Endothelial cell of umbilical vein (primary cell): Measurements from ENCODE around the gene YPEL4. TPM values are rescaled to one million over a fixed set of nuclear protein-coding genes. Genes with fewer than 3 reads are reported as not detected.

Experiments
- BruUV-seq: library from RNA; stranded (reverse); fragments of 400-500 nt; replicated peaks from 2 replicates; lab custom pipeline; 2021; lab: Mats Ljungman, UMichigan
- CTCF ChIA-PET: fragments of 300-600, 350-600 bp; sonication (Branson Sonifier 250); formaldehyde crosslinking; loops from one replicate; lab custom pipeline; 2021; ENCODE audit warnings: antibody characterized with exemption, inconsistent platforms; lab: Charles Lee
- POLR2A ChIA-PET: fragments of 300-600, 350-600 bp; sonication (Branson Sonifier 250); formaldehyde crosslinking; loops from one replicate; lab custom pipeline; 2021; ENCODE audit warnings: antibody characterized with exemption, inconsistent platforms; lab: Charles Lee
- DNase-seq: peaks from one replicate; pipeline ENCODE4 v3.0.0-alpha.2; 2011; ENCODE audit warnings: low read depth, low spot score
- FAIRE-seq: peaks from 2 replicates; lab custom pipeline; 2011; peaks lifted over from hg19 to GRCh38; lab: Jason Lieb, UNC
- H2AFZ ChIP-seq: 2 replicates; pipeline ENCODE4 v1.6.0; 2012; ENCODE audit warnings: low read depth, low read length, control low read depth, inconsistent platforms
- H3K27ac ChIP-seq: 2 replicates; pipeline ENCODE4 v1.5.1; 2011; ENCODE audit warnings: low read depth, mild to moderate bottlenecking, control low read depth, low read length, moderate library complexity; ENCODE audit not compliant: insufficient read depth
- H3K27me3 ChIP-seq, 2 experiments: 2 replicates each; pipeline versions ENCODE4 v1.6.0 to v1.6.1; 2011; ENCODE audit warnings: low read length in 2 of 2, mixed read lengths in 1 of 2; ENCODE audit not compliant: control insufficient read depth in 2 of 2, insufficient read depth in 2 of 2
- H3K36me3 ChIP-seq, 2 experiments: 2 replicates in 1 of 2; 3 replicates in 1 of 2; pipeline ENCODE4 v1.5.1; 2011; ENCODE audit warnings: low read length in 2 of 2, mild to moderate bottlenecking in 1 of 2, moderate library complexity in 1 of 2; ENCODE audit not compliant: control insufficient read depth in 2 of 2, insufficient read depth in 2 of 2; ENCODE audit errors: extremely low read depth in 1 of 2
- H3K4me1 ChIP-seq: 3 replicates; pipeline ENCODE4 v1.5.1; 2011; ENCODE audit warnings: mild to moderate bottlenecking, low read length; ENCODE audit not compliant: control insufficient read depth, insufficient read depth; ENCODE audit errors: extremely low read depth
- H3K4me2 ChIP-seq: 2 replicates; pipeline ENCODE4 v1.6.1; 2011; ENCODE audit warnings: low read length, control low read depth, mixed read lengths; ENCODE audit not compliant: insufficient read depth
- H3K4me3 ChIP-seq, 3 experiments: fragments of 200-600 bp in 1 of 3; sonication (generic), shearing (Covaris generic) in 1 of 3; replicated peaks in 1 of 3; 2 replicates each; pipeline ENCODE4 v1.5.1; 2011 to 2016; ENCODE audit warnings: control low read depth in 3 of 3, low read length in 3 of 3, mild to moderate bottlenecking in 2 of 3, inconsistent platforms in 1 of 3, low read depth in 1 of 3, moderate library complexity in 1 of 3; ENCODE audit not compliant: insufficient read depth in 1 of 3
- H3K79me2 ChIP-seq: 2 replicates; pipeline ENCODE4 v1.6.0; 2012; ENCODE audit warnings: low read length, inconsistent platforms; ENCODE audit not compliant: control insufficient read depth, insufficient read depth
- H3K9ac ChIP-seq: replicated peaks from 2 replicates; pipeline ENCODE3; 2011; ENCODE audit warnings: low read length, control low read depth; ENCODE audit not compliant: insufficient read depth; ENCODE audit errors: extremely low read depth
- H3K9me1 ChIP-seq: replicated peaks from 3 replicates; pipeline ENCODE4 v1.6.0; 2011; ENCODE audit warnings: mild to moderate bottlenecking, low read length; ENCODE audit not compliant: control insufficient read depth, insufficient read depth; ENCODE audit errors: extremely low read depth
- H3K9me3 ChIP-seq: replicated peaks from 2 replicates; pipeline ENCODE4 v1.5.1; 2012; ENCODE audit warnings: low read length, inconsistent platforms; ENCODE audit not compliant: control insufficient read depth, insufficient read depth
- H4K20me1 ChIP-seq: replicated peaks from 2 replicates; pipeline ENCODE3; 2011; ENCODE audit warnings: mild to moderate bottlenecking, low read length; ENCODE audit not compliant: control insufficient read depth, insufficient read depth; ENCODE audit errors: extremely low read depth
- FOS ChIP-seq: IDR thresholded peaks from 2 replicates; pipeline ENCODE4 v1.6.1; 2011; ENCODE audit warnings: mild to moderate bottlenecking, low read length, moderate library complexity, borderline replicate concordance; ENCODE audit not compliant: insufficient read depth
- MYC ChIP-seq: IDR thresholded peaks from one replicate; pipeline ENCODE4 v1.6.1; 2011; ENCODE audit warnings: mild to moderate bottlenecking, low read depth, low read length
- POLR2A ChIP-seq: IDR thresholded peaks from 2 replicates; pipeline ENCODE4 v1.6.1; 2012; ENCODE audit warnings: low read depth, mild to moderate bottlenecking, control low read depth, low read length
- dilution Hi-C: fragments of 300-500 bp; cut with MboI; formaldehyde crosslinking; loops from one replicate; pipeline ENCODE4 v1.15.0; 2019; ENCODE audit warnings: low sequenced_read_pairs; ENCODE audit not compliant: extremely low pct_ligation_motif_present
- intact Hi-C: fragments of 100-400 bp; cut with micrococcal nuclease; formaldehyde crosslinking; loops from one replicate; pipeline ENCODE4 v1.10.0; 2022
- polyA plus RNA-seq, 4 experiments: library from polyadenylated mRNA; depleted of rRNA in 3 of 4; stranded (reverse) in 3 of 4; unstranded in 1 of 4; fragments of >200 nt; gene quantifications; 2 replicates each; pipeline versions ENCODE4 v1.2.1 to v1.2.3, GENCODE V29; 2011 to 2012; ENCODE audit warnings: missing spikeins in 1 of 4
- total RNA-seq: library from RNA; stranded (reverse); gene quantifications from 2 replicates; pipeline ENCODE4 v1.2.3, GENCODE V29; 2021

Gene YPEL4
- total and polyA plus RNA-seq, 2 donors (not counting 3 experiments of a cell fraction or from before 2014, with no cell fraction given), result 0.03 to 0.24 TPM

DNA sequence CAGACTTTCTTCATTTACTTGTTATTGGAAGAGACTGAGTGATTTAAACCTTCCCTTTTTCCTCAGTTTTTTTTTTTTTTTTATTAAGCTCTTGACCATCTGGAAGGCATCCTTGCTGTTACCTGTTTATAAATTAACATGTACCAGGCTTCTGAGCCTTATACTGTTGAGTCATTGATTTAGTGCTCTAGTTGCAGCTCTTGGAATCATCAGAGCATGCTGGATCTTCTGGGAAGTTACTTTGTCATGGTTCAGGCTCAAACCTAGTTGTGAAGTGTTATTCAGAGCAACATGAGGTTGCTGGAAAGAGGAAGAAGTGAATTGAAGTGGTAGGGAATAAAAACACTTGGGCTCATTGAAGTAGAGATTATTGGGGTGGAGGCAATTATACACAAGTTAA lies 24.5 kb upstream of the YPEL4 start:
- Histone ChIP-seq H3K9me1 (no peaks in the 10 kb centered on the region), H3K4me1 (peaks cover 5% of the 10 kb centered on the region), H3K27me3 (no peaks in the 10 kb centered on the region), H4K20me1 (no peaks in the 10 kb centered on the region), H2AFZ (no peak overlapping the region), H3K4me2 (no peak overlapping the region), H3K27ac (no peak overlapping the region), H3K36me3 (peaks cover 9 to 10% of the 10 kb centered on the region in 2 experiments), H3K79me2 (peaks cover 88% of the 10 kb centered on the region), H3K9ac (no peak overlapping the region), H3K4me3 (no peak overlapping the region), H3K9me3 (no peaks in the 10 kb centered on the region)
- intact Hi-C loops (no loop called here), dilution Hi-C loops (no loop called here)
- BruUV-seq, result no TSS peak
- DNase-seq, result no peak
- TF ChIP-seq MYC, result no peak
- CTCF ChIA-PET, result interaction anchor here (1.2 kb wide), 1 partner anchor 34 kb away, joined by 3 read pairs; no protein-coding TSS in a partner anchor
- POLR2A ChIA-PET, result no interaction called here
- no peak for FAIRE-seq

- Histone ChIP-seq H2AFZ (peak overlapping the region; percentile 15), H3K27me3 (no peaks in the 10 kb centered on the region), H3K36me3 (peaks cover 7 to 9% of the 10 kb centered on the region in 2 experiments), H3K4me1 (peaks cover 15% of the 10 kb centered on the region), H3K4me3 (peak overlapping the region; percentile 67 to 95 (median 72)), H3K27ac (peak overlapping the region; percentile 46), H3K9ac (peak overlapping the region; percentile 98), H4K20me1 (no peaks in the 10 kb centered on the region), H3K9me1 (no peaks in the 10 kb centered on the region), H3K4me2 (peak overlapping the region; percentile 99), H3K79me2 (peaks cover 52% of the 10 kb centered on the region), H3K9me3 (no peaks in the 10 kb centered on the region)
- intact Hi-C loops, result loop anchor here (5.0 to 10.0 kb wide), 4 partner anchors 136 to 846 kb away; partner anchors contain the start of genes P2RX3 and SSRP1
- POLR2A ChIA-PET, result no interaction called here
- peak; percentile 12 for TF ChIP-seq POLR2A
- no peak for TF ChIP-seq FOS
- peak; percentile 39 for DNase-seq
- FAIRE-seq, result no peak
- no TSS peak for BruUV-seq
- dilution Hi-C loops, result no loop called here
- CTCF ChIA-PET, result interaction anchor here (1.6 kb wide), 1 partner anchor 12 kb away, joined by 3 read pairs; no protein-coding TSS in a partner anchor
These were observed 18.7 kb upstream of the YPEL4 start for GRCh38 chr11:57668434-57668782.
